A673 (cell line): ENCODE results near the gene MLKL. TPM values are rescaled to one million over a fixed set of nuclear protein-coding genes. Genes with fewer than 3 reads are reported as not detected.

Source experiments
- BruUV-seq: library from RNA; stranded (reverse); fragments of 400-500 nt; replicated peaks from 2 replicates; lab custom pipeline; 2021; lab: Mats Ljungman, UMichigan
- CTCF ChIA-PET: fragments of 300-600 bp; sonication (Branson Sonifier 250); formaldehyde crosslinking; loops from one replicate; lab custom pipeline; 2022; ENCODE audit warnings: antibody characterized with exemption; lab: Charles Lee
- POLR2A ChIA-PET: fragments of 300-600 bp; sonication (Branson Sonifier 250); formaldehyde crosslinking; loops from one replicate; lab custom pipeline; 2022; ENCODE audit warnings: antibody characterized with exemption; ENCODE audit not compliant: low non-redundant PET; lab: Charles Lee
- DNase-seq: peaks from one replicate; pipeline ENCODE4 v3.0.0-alpha.2; 2015; ENCODE audit warnings: low spot score
- H3K27ac ChIP-seq: fragments of 200-600 bp; sonication (generic); 2 replicates; pipeline ENCODE4 v1.5.1; 2016; ENCODE audit warnings: mixed run types, low read depth, mild to moderate bottlenecking, mixed read lengths, antibody characterized with exemption, low read length; ENCODE audit not compliant: poor library complexity, severe bottlenecking
- H3K27me3 ChIP-seq: fragments of 200-600 bp; sonication (generic); replicated peaks from 2 replicates; pipeline ENCODE4 v1.6.1; 2017; ENCODE audit warnings: mixed run types, low read depth, mild to moderate bottlenecking, mixed read lengths, antibody characterized with exemption, low read length; ENCODE audit not compliant: insufficient read depth, poor library complexity
- H3K36me3 ChIP-seq: fragments of 200-600 bp; sonication (generic); 2 replicates; pipeline ENCODE4 v1.6.1; 2016; ENCODE audit warnings: mixed run types, mild to moderate bottlenecking, mixed read lengths, antibody characterized with exemption, low read length; ENCODE audit not compliant: insufficient read depth, poor library complexity, severe bottlenecking
- H3K4me1 ChIP-seq: fragments of 200-600 bp; sonication (generic); 2 replicates; pipeline ENCODE4 v1.6.1; 2017; ENCODE audit warnings: mixed run types, mild to moderate bottlenecking, mixed read lengths, antibody characterized with exemption, low read length; ENCODE audit not compliant: insufficient read depth, poor library complexity, severe bottlenecking
- H3K4me3 ChIP-seq: fragments of 200-600 bp; sonication (generic); 2 replicates; pipeline ENCODE4 v1.5.1; 2016; ENCODE audit warnings: low read depth, mixed run types, mild to moderate bottlenecking, mixed read lengths, low read length; ENCODE audit not compliant: poor library complexity, severe bottlenecking
- H3K9me3 ChIP-seq: fragments of 200-600 bp; sonication (generic); 2 replicates; pipeline ENCODE4 v1.6.1; 2016; ENCODE audit warnings: mixed run types, low read depth, mild to moderate bottlenecking, mixed read lengths, antibody characterized with exemption, low read length; ENCODE audit not compliant: poor library complexity, severe bottlenecking
- CTCF ChIP-seq: fragments of 300-800, 200-600 bp; sonication (generic); conservative IDR thresholded peaks from 2 replicates; pipeline ENCODE4 v1.5.1; 2017; ENCODE audit warnings: low read depth, mild to moderate bottlenecking, antibody characterized with exemption, low read length, moderate library complexity, mixed read lengths
- EZH2 ChIP-seq: fragments of 200-600 bp; sonication (generic); IDR thresholded peaks from 2 replicates; pipeline ENCODE4 v1.6.1; 2017; ENCODE audit warnings: borderline replicate concordance, low read depth, mild to moderate bottlenecking, mixed read lengths, antibody characterized with exemption, low read length; ENCODE audit not compliant: poor library complexity, severe bottlenecking
- intact Hi-C: fragments of 100-400 bp; cut with micrococcal nuclease; formaldehyde crosslinking; loops from one replicate; pipeline ENCODE4 v1.10.0; 2022; ENCODE audit not compliant: unreplicated experiment
- total RNA-seq: library from RNA; stranded (reverse); gene quantifications from 2 replicates; pipeline ENCODE4 v1.2.3, GENCODE V29; 2021

The MLKL gene
- total RNA-seq, 1 experiment from 2014 or later, result 5.5 TPM

GRCh38 chr16:74734361-74735161 lies 33.9 kb upstream of the MLKL start:
- no peaks in the 10 kb centered on the region for H3K36me3 ChIP-seq
- H3K27ac ChIP-seq, result no peak overlapping the region
- H3K27me3 ChIP-seq, result no peaks in the 10 kb centered on the region
- H3K9me3 ChIP-seq, result no peaks in the 10 kb centered on the region
- CTCF ChIA-PET, result no interaction called here
- no peak for DNase-seq
- no peaks in the 10 kb centered on the region for H3K4me1 ChIP-seq
- no TSS peak for BruUV-seq
- H3K4me3 ChIP-seq, result no peak overlapping the region
- TF ChIP-seq CTCF, result no peak
- TF ChIP-seq EZH2, result no peak
- POLR2A ChIA-PET, result interaction anchor here (0.5 kb wide), 1 partner anchor 367 kb away, joined by 5 read pairs; no protein-coding TSS in a partner anchor
- intact Hi-C loops, result no loop called here

GRCh38 chr16:74732707-74733350 lies 32.2 kb upstream of the MLKL start:
- TF ChIP-seq CTCF (no peak), EZH2 (no peak)

DNA sequence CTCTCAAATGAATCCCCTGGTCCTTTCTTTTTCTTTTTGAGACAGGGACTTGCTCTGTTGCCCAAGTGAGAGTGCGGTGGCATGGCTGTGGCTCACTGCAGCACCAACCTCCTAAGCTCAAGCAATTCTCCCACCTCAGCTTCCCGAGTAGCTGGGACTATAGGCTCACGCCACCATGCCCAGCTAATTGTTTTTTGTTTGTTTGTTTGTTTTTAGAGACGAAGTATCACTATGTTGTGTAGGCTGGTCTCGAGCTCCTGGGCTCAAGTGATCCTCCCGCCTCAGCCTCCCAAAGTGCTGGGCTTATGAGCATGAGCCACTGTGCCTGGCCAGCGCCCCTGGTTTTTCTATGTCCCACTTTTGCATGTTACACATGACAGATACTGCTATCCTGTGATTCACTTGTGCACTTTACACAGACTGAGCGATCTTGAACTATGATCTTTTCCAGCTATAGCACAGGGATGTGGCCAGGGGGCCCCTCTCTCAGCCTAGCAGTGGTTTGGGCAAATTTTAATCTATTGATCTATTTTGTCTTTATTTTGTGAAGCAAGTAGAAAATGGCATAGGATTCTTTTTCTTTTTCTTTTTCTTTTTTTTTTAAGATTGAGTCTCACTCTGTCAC lies 31.3 kb upstream of the MLKL start:
- POLR2A ChIA-PET, result no interaction called here
- intact Hi-C loops, result no loop called here
- CTCF ChIA-PET, result no interaction called here
- H3K9me3 ChIP-seq, result peaks cover 1% of the 10 kb centered on the region
- H3K27me3 ChIP-seq, result no peaks in the 10 kb centered on the region
- BruUV-seq, result no TSS peak
- TF ChIP-seq EZH2 (no peak), CTCF (no peak)
- H3K4me3 ChIP-seq, result no peak overlapping the region
- no peaks in the 10 kb centered on the region for H3K36me3 ChIP-seq
- DNase-seq, result no peak
- H3K27ac ChIP-seq, result no peak overlapping the region
- no peaks in the 10 kb centered on the region for H3K4me1 ChIP-seq

More at GRCh38 chr16:74732707-74733350, 32.2 kb upstream of the MLKL start:
- DNase-seq, result no peak
- no TSS peak for BruUV-seq
- Histone ChIP-seq H3K9me3 (no peaks in the 10 kb centered on the region), H3K4me3 (no peak overlapping the region), H3K36me3 (no peaks in the 10 kb centered on the region), H3K27me3 (no peaks in the 10 kb centered on the region), H3K27ac (no peak overlapping the region), H3K4me1 (no peaks in the 10 kb centered on the region)
- ChIA-PET CTCF (no interaction called here), POLR2A (no interaction called here)
- intact Hi-C loops, result no loop called here
